GF-D8 (cell line): ENCODE data around the gene LSM2.

Experiments
- DNase-seq: peaks from one replicate; lab custom pipeline; 2025; lab: John Stamatoyannopoulos, UW

The LSM2 gene

GRCh38 chr6:31776989-31777666, 29.6 kb downstream of the LSM2 start, which contains the start of gene VWA7:
TSS of gene VWA7 (minus strand) at chr6:31777328. CDS start at chr6:31776779, 549 bp downstream.
- peak; percentile 43 for DNase-seq

- DNase-seq, result no peak
Measured at GRCh38 chr6:31776485-31776988, 30.2 kb downstream of the LSM2 start.

DNA sequence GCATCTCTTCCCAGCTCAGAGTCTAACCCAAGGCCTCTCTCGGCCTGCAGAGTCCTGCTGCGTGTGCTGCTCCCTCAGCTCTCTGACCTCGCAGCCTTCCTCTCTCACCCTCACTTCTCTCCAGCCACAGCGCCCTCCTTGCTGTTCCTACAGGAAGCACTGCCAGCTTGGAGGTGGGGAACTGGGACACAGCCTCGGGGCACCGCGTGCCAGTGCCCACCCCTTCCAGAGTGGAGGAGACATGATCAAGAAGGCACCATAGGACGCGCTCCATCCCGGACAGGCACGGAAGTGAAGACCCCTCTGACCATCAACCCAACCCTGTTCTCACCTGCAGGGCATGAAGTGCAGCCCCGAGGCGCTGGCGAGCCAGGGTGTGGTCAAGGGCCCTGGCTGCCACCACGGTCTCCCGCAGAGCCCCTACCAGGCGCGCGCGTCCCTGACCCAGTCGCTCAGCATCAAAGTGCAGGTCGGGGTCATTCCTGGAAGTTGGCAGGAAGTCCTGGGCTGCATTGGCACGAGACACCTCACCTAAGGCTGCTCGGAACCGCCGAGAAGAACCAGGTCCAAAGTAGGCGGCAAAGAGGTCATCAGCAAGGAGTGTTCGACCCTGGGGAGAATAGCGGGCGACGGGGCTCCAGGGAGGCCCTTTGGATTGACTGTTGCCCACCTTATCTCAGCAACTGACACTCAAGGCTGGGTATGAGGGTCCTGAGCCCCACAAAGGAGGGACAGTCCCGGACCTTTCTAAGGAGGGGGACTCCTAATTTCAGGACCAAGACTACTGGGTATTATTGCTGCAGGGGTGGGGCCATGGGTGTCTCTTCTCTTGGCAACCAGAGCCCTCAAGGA, 30.9 kb downstream of the LSM2 start:
- DNase-seq, result no peak

DNA sequence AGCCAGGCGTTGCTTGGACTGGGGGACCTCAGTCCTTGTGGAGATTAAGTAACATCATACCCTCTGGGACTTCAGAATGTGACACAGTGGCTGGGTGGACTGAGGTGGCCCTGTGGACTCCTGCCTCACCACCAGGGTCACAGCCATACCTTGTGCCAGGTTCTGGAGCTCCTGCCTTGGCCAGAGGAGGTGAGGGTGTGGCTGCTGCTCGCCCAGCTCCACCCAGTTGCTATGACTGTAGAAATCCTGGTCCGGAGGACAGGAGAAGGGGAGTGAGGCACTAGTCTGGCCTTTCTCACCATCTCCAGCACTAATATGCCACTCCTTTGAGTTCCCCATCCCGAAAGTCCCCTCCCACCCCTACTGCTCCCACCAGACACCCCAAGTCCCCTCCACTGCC, 31.6 kb downstream of the LSM2 start:
- DNase-seq, result no peak

GRCh38 chr6:31771992-31772358, 34.8 kb downstream of the LSM2 start:
- DNase-seq, result no peak

DNA sequence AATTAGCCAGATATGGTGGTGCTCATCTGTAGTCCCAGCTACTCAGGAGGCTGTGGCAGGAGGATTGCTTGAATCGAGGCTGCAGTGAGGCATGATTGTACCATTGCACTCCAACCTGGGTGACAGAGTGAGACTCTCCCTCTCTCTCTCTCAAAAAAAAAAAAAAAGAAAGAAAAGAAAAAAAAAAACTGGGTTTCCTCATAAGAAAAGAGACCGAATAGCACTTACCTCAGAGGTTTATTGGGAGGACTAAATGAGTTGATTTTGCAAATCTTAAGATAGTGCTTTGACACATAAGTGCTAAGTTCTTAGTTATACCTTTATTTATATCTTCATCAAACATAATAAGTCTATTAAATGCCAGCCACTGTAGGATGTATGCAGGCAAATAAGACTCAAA, 35.9 kb downstream of the LSM2 start:
- DNase-seq, result no peak

DNA sequence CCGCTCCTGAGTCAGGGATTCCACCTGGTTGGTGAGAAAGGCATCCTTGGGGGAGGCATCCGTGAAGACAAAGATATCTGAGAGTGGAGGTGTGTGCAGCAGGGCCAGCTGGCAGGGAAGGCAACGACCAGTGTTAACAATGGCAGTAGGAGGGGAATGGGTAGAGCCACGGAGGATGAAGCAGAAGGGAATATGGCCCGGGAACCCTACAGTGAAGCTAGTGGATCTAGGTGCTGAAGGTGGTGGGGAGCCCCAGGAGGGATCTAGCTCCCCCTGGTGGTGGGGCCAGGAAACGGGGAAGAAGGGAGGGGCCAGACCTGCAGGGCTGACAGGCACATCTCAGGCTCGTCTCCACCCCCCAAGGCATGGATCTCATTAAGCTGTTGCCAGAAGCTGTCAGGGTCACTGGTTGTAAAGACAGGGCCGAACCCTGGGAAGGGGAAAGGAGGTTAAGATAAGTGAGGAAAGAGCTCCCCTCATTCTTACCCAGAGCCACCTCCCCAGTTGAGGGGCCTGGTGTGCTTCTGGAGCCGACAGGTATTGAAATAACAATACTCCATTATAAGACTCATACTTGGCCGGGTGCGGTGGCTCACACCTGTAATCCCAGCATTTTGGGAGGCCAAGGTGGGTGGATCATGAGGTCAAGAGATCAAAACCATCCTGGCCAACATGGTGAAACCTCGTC, 36.9 kb downstream of the LSM2 start:
- peak; percentile 18 for DNase-seq

- DNase-seq, result peak; percentile 0
Measured at GRCh38 chr6:31768363-31769257, 38.2 kb downstream of the LSM2 start.

DNA sequence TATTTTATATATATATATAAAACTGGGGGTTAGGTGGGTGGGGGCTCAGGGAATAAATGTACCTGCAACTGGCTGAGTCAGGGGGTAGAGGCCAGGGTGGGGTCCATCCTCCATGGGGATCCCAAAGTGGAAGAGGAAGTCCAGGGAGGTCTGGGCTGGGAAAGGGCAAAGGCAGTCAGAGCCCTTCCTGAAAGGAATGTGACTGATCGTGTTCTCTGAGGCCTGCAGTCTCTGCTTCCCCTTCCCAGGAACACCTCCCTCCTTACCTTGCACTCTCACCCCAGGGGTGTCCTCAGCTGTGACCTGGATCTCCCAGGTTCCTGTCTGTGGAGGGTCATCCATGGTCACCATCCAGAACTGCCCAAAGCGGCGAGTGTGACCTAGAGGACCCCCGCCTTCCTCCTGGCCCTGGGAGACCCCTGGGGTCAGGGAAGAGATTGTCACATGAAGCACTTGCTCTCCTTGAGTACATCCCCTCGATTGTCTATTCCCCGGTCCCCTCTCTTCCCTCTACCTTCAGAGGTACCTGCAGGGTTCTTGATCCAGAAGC, 39.6 kb downstream of the LSM2 start:
- DNase-seq, result no peak

GRCh38 chr6:31765910-31766794, 40.6 kb downstream of the LSM2 start:
- DNase-seq, result no peak

DNA sequence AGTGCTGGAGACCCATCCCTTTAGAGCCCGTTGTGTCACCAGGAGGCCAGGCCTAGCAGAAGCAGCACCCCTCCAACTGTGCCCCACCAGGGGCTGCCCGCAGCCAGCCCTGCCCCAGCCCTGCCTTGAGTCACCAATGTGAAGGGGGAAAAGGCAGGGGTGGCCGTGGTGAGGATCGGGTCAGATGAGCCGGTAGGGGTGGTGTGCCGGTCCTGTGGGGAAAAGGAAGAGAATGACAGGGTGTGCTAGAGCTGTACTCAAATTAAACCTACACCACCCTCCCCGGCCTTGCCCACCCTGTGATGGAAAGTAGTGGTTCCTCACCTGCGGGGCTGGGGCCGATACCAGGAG, 41.2 kb downstream of the LSM2 start:
- no peak for DNase-seq

DNA sequence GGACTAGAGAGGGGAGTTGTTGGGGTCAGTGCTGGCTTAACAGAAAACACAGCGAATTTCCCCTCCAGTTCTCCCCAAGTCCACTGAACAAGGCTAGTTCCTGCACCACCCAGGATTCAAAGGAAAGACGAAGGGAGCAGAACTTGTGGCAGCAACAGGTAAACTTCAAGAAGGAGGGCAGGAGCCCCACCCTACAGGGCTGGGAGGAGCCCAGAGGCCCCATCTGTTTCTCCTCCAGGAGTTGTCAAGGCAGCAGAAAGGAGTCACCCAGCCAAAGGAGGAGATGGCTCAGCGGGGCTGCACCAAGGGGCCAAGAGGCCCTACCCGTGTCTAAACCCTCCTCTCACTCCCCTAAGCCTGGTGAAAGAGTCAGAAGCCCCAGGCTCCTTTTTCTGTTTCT, 42.6 kb downstream of the LSM2 start:
- DNase-seq, result no peak

GRCh38 chr6:31763619-31763940, 43.2 kb downstream of the LSM2 start:
- DNase-seq, result no peak

- DNase-seq, result no peak
Measured at GRCh38 chr6:31762878-31763618, 43.7 kb downstream of the LSM2 start.

DNA sequence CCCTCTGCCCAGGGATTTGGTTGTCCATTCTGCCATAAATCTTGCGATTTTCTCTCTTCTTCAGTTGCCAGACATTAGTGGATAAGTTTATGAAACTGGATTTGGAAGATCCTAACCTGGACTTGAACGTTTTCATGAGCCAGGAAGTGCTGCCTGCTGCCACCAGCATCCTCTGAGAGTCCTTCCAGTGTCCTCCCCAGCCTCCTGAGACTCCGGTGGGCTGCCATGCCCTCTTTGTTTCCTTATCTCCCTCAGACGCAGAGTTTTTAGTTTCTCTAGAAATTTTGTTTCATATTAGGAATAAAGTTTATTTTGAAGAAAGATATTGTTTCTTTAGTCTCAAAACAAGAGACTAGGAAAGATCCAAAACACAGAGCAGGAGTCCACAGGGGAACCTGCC, 44.4 kb downstream of the LSM2 start, which contains the start of gene SAPCD1:
TSS of gene SAPCD1 (plus strand) at position 301 of the 400 bp plus-strand sequence. CDS start 399 bp downstream, outside the sequence.
- DNase-seq, result no peak

DNA sequence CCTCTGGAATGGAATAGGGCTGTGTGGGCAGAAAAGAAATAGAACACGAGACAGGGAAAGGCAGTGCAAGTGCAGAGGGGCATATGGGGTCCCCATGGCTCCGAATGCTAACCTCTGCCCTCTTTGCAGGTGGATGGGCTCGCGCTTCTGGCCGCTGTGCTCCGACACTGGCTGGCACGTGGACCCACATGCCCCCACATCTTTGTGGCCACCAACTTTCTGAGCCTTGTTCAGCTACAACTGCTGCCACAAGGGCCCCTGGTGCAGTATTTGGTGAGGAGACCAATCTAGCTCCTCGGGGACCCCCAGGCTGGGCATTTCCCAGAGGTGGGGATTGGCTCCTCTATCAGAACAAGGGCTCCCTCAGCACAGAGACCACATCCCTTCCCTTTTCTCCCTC, 45.4 kb downstream of the LSM2 start:
- DNase-seq, result no peak

- DNase-seq, result no peak
Measured at GRCh38 chr6:31760790-31761189, 46.0 kb downstream of the LSM2 start.

GRCh38 chr6:31758281-31758680, 48.5 kb downstream of the LSM2 start:
- DNase-seq, result no peak

- DNase-seq, result no peak
Measured at GRCh38 chr6:31752739-31753319, 53.9 kb downstream of the LSM2 start.
